WTC11 (cell line): ENCODE measurements around the gene VSTM2B. TPM values are rescaled to one million over a fixed set of nuclear protein-coding genes. Genes with fewer than 3 reads are reported as not detected.

Source experiments
- ATAC-seq: fragments of 200-7000 bp; cut with Tn5 transposase; 2 replicates; pipeline ENCODE4 v1.10.0; 2021; ENCODE audit warnings: mild to moderate bottlenecking, moderate library complexity
- CTCF ChIA-PET: fragments of 300-600 bp; sonication (Branson Sonifier 250); formaldehyde crosslinking; loops from one replicate; lab custom pipeline; 2021; ENCODE audit warnings: antibody characterized with exemption; lab: Charles Lee
- POLR2A ChIA-PET: fragments of 350-600 bp; sonication (Branson Sonifier 250); formaldehyde crosslinking; loops from one replicate; lab custom pipeline; 2021; ENCODE audit warnings: antibody characterized with exemption; lab: Charles Lee
- DNase-seq: peaks from one replicate; pipeline ENCODE4 v3.0.0; 2021; ENCODE audit warnings: low spot score
- H3K27ac Mint-ChIP-seq: 2 replicates; pipeline ENCODE4 v1.8.0; 2021; ENCODE audit warnings: mixed read lengths
- H3K27me3 Mint-ChIP-seq: 2 replicates; pipeline ENCODE4 v1.8.0; 2021; ENCODE audit warnings: low read depth, mild to moderate bottlenecking, moderate library complexity, mixed read lengths
- H3K36me3 Mint-ChIP-seq: 2 replicates; pipeline ENCODE4 v1.8.0; 2021; ENCODE audit warnings: mixed read lengths
- H3K4me1 Mint-ChIP-seq: 2 replicates; pipeline ENCODE4 v1.8.0; 2022; ENCODE audit warnings: mixed read lengths
- H3K4me3 Mint-ChIP-seq: 2 replicates; pipeline ENCODE4 v1.8.0; 2021; ENCODE audit warnings: mild to moderate bottlenecking, moderate library complexity, mixed read lengths
- H3K9me3 Mint-ChIP-seq: 2 replicates; pipeline ENCODE4 v1.8.0; 2021; ENCODE audit warnings: mixed read lengths
- ATF1 ChIP-seq: sonication (generic); formaldehyde crosslinking; IDR thresholded peaks from 2 replicates; pipeline ENCODE4 v1.8.1; 2023; ENCODE audit warnings: mild to moderate bottlenecking, moderate library complexity, missing genetic modification reagents
- CDX4 ChIP-seq: fragments of 250-450 bp; sonication (Bioruptor Pico); IDR thresholded peaks from 2 replicates; pipeline ENCODE4 v1.9.0; 2021; ENCODE audit warnings: moderate library complexity, mild to moderate bottlenecking, inconsistent platforms, borderline replicate concordance
- E2F4 ChIP-seq: sonication (generic); formaldehyde crosslinking; IDR thresholded peaks from 2 replicates; pipeline ENCODE4 v1.8.1; 2022; ENCODE audit warnings: low read depth, mild to moderate bottlenecking, moderate library complexity, missing genetic modification reagents, borderline replicate concordance
- ELF4 ChIP-seq: sonication (generic); formaldehyde crosslinking; IDR thresholded peaks from 2 replicates; pipeline ENCODE4 v1.8.1; 2022; ENCODE audit warnings: low read depth, mild to moderate bottlenecking, moderate library complexity, missing genetic modification reagents
- ERG ChIP-seq: fragments of 250-450 bp; sonication (Bioruptor Pico); IDR thresholded peaks from 2 replicates; pipeline ENCODE4 v1.8.0; 2021; ENCODE audit warnings: mild to moderate bottlenecking
- IRF2 ChIP-seq: sonication (generic); formaldehyde crosslinking; IDR thresholded peaks from 2 replicates; pipeline ENCODE4 v1.8.0; 2022; ENCODE audit warnings: low read depth, missing genetic modification reagents, borderline replicate concordance
- JAZF1 ChIP-seq: fragments of 250-450 bp; sonication (Bioruptor Pico); IDR thresholded peaks from 2 replicates; pipeline ENCODE4 v1.9.0; 2021; ENCODE audit warnings: moderate library complexity, mild to moderate bottlenecking, inconsistent platforms
- PRDM15 ChIP-seq: sonication (generic); formaldehyde crosslinking; IDR thresholded peaks from 2 replicates; pipeline ENCODE4 v1.8.0; 2022; ENCODE audit warnings: missing genetic modification reagents
- PREB ChIP-seq: sonication (generic); formaldehyde crosslinking; IDR thresholded peaks from 2 replicates; pipeline ENCODE4 v1.8.1; 2022; ENCODE audit warnings: mild to moderate bottlenecking, missing genetic modification reagents, moderate library complexity, borderline replicate concordance
- RORB ChIP-seq: fragments of 250-450 bp; sonication (Bioruptor Pico); IDR thresholded peaks from 2 replicates; pipeline ENCODE4 v1.9.0; 2021; ENCODE audit warnings: mild to moderate bottlenecking
- TCF7 ChIP-seq: sonication (generic); formaldehyde crosslinking; IDR thresholded peaks from 2 replicates; pipeline ENCODE4 v1.8.0; 2022; ENCODE audit warnings: mild to moderate bottlenecking, low read depth, missing genetic modification reagents, moderate library complexity
- TEAD4 ChIP-seq: sonication (generic); formaldehyde crosslinking; IDR thresholded peaks from 2 replicates; pipeline ENCODE4 v1.8.0; 2022; ENCODE audit warnings: mild to moderate bottlenecking, missing genetic modification reagents
- ZBTB21 ChIP-seq: sonication (generic); formaldehyde crosslinking; IDR thresholded peaks from 2 replicates; pipeline ENCODE4 v1.8.1; 2023; ENCODE audit warnings: mild to moderate bottlenecking, missing genetic modification reagents, borderline replicate concordance
- ZNF263 ChIP-seq: sonication (generic); formaldehyde crosslinking; IDR thresholded peaks from 2 replicates; pipeline ENCODE4 v1.8.1; 2022; ENCODE audit warnings: low read depth, mild to moderate bottlenecking, moderate library complexity, missing genetic modification reagents
- ZNF512 ChIP-seq: sonication (generic); formaldehyde crosslinking; IDR thresholded peaks from 2 replicates; pipeline ENCODE4 v1.8.1; 2022; ENCODE audit warnings: missing genetic modification reagents, borderline replicate concordance
- ZSCAN18 ChIP-seq: fragments of 250-450 bp; sonication (Bioruptor Pico); IDR thresholded peaks from 2 replicates; pipeline ENCODE4 v2.1.2; 2022; ENCODE audit warnings: mild to moderate bottlenecking, moderate library complexity
- total RNA-seq: library from RNA; stranded (reverse); gene quantifications from 3 replicates; pipeline ENCODE4 v1.2.3, GENCODE V29; 2021

The VSTM2B gene
- total RNA-seq, 1 experiment from 2014 or later: 3.2 TPM

GRCh38 chr19:29523568-29523967 is 2.2 kb upstream of the VSTM2B start:
- peaks cover 13% of the 10 kb centered on the region for H3K4me1 Mint-ChIP-seq
- no peaks in the 10 kb centered on the region for H3K36me3 Mint-ChIP-seq
- no peak for TF ChIP-seq TCF7 (CRISPR knock-in tag)
- TF ChIP-seq JAZF1 (CRISPR knock-in tag): no peak
- no peak for TF ChIP-seq CDX4
- no peak for TF ChIP-seq TEAD4
- no peak for TF ChIP-seq IRF2
- TF ChIP-seq ZBTB21 (CRISPR knock-in tag): no peak
- no peak for TF ChIP-seq E2F4 (CRISPR knock-in tag)
- no peak for TF ChIP-seq ZSCAN18 (CRISPR knock-in tag)
- no peak for TF ChIP-seq ZNF512 (CRISPR knock-in tag)
- no peak for TF ChIP-seq RORB (CRISPR knock-in tag)
- no peak for TF ChIP-seq PREB (CRISPR knock-in tag)
- TF ChIP-seq ELF4 (CRISPR knock-in tag): no peak
- no peak for TF ChIP-seq ZNF263 (CRISPR knock-in tag)
- no peak for TF ChIP-seq PRDM15 (CRISPR knock-in tag)
- TF ChIP-seq ATF1: no peak
- TF ChIP-seq ERG: no peak
- no peaks in the 10 kb centered on the region for H3K9me3 Mint-ChIP-seq
- H3K4me3 Mint-ChIP-seq: no peak overlapping the region
- H3K27me3 Mint-ChIP-seq: peaks cover 71% of the 10 kb centered on the region
- ATAC-seq (no peak), DNase-seq (no peak)
- ChIA-PET CTCF (interaction anchor here (0.5 to 4.9 kb wide), 30 partner anchors 13 to 308 kb away, joined by 3 to 21 read pairs (median 4); no protein-coding TSS in a partner anchor), POLR2A (no interaction called here)
- no peak overlapping the region for H3K27ac Mint-ChIP-seq
